Fibroblast of the aortic adventitia (primary cell): ENCODE measurements around the gene PCK1. TPM values are rescaled to one million over a fixed set of nuclear protein-coding genes. Genes with fewer than 3 reads are reported as not detected.

Experiments used
- DNase-seq: peaks from one replicate; pipeline ENCODE4 v3.0.0-alpha.2; 2010; ENCODE audit warnings: low read depth
- H3K4me3 ChIP-seq: 2 replicates; pipeline ENCODE4 v1.5.1; 2011; ENCODE audit warnings: low read depth, mild to moderate bottlenecking, control low read depth, low read length, moderate library complexity
- CTCF ChIP-seq: IDR thresholded peaks from 2 replicates; pipeline ENCODE4 v1.5.1; 2011; ENCODE audit warnings: mild to moderate bottlenecking, low read length, control low read depth, inconsistent platforms; ENCODE audit not compliant: insufficient read depth
- total RNA-seq: library from RNA; depleted of rRNA; stranded (reverse); fragments of >200 nt; gene quantifications from 2 replicates; pipeline ENCODE4 v1.2.3, GENCODE V29; 2012; ENCODE audit warnings: low replicate concordance

PCK1 gene
- total RNA-seq, 1 donor, result not detected

GRCh38 chr20:57561356-57562279 lies 708 bp downstream of the PCK1 start:
- no peak for DNase-seq

GRCh38 chr20:57562541-57563465 lies 1.9 kb downstream of the PCK1 start:
- H3K4me3 ChIP-seq, result no peak overlapping the region
- DNase-seq, result no peak

More at GRCh38 chr20:57561356-57562279, 708 bp downstream of the PCK1 start:
- TF ChIP-seq CTCF, result no peak
- no peak overlapping the region for H3K4me3 ChIP-seq

GRCh38 chr20:57563522-57563921 lies 2.6 kb downstream of the PCK1 start:
- no peak for DNase-seq
- no peak overlapping the region for H3K4me3 ChIP-seq
- TF ChIP-seq CTCF, result no peak

More at GRCh38 chr20:57562541-57563465, 1.9 kb downstream of the PCK1 start:
- no peak for TF ChIP-seq CTCF

GRCh38 chr20:57564180-57564802 lies 3.4 kb downstream of the PCK1 start:
- no peak for TF ChIP-seq CTCF
- DNase-seq, result no peak
- no peak overlapping the region for H3K4me3 ChIP-seq

- no peak overlapping the region for H3K4me3 ChIP-seq
- TF ChIP-seq CTCF, result no peak
- DNase-seq, result no peak
Measured at GRCh38 chr20:57564951-57565642, 4.2 kb downstream of the PCK1 start.

- DNase-seq, result no peak
- TF ChIP-seq CTCF, result no peak
Measured at GRCh38 chr20:57566399-57566798, 5.5 kb downstream of the PCK1 start.

More at GRCh38 chr20:57566399-57566798, 5.5 kb downstream of the PCK1 start:
- H3K4me3 ChIP-seq, result no peak overlapping the region
